HepG2 (cell line): ENCODE measurements around the gene PIK3CA. TPM values are rescaled to one million over a fixed set of nuclear protein-coding genes. Genes with fewer than 3 reads are reported as not detected.

ENCODE experiments used
- ATAC-seq: fragments of 200-7000 bp; cut with Tn5 transposase; 3 replicates; pipeline ENCODE4 v1.9.1; 2020; ENCODE audit warnings: mild to moderate bottlenecking, moderate library complexity
- BruUV-seq: library from RNA; stranded (reverse); fragments of 400-500 nt; replicated peaks from 2 replicates; lab custom pipeline; 2021; lab: Mats Ljungman, UMichigan
- CTCF ChIA-PET: fragments of 300-600 bp; formaldehyde crosslinking; extraction: SDS; loops from one replicate; lab custom pipeline; 2021; ENCODE audit warnings: low total read pairs, inconsistent platforms, low intra/inter-chr PET ratio; lab: Yijun Ruan, JAX
- POLR2A ChIA-PET: fragments of 350-600 bp; sonication (Branson Sonifier 250); formaldehyde crosslinking; loops from one replicate; lab custom pipeline; 2020; ENCODE audit warnings: antibody characterized with exemption, inconsistent platforms; lab: Yijun Ruan, JAX
- DNase-seq: peaks from one replicate; pipeline ENCODE4 v3.0.0-alpha.2; 2015; ENCODE audit warnings: low spot score
- FAIRE-seq: peaks from 3 replicates; lab custom pipeline; 2011; peaks lifted over from hg19 to GRCh38; lab: Jason Lieb, UNC
- H2AFZ ChIP-seq: one replicate; pipeline ENCODE4 v1.6.1; 2011; ENCODE audit warnings: low read length, inconsistent platforms
- H3K27ac ChIP-seq: fragments of 300-600 bp; 3 replicates; pipeline ENCODE4 v1.8.0; 2011; ENCODE audit warnings: mixed run types, mild to moderate bottlenecking, mixed read lengths, low read length, inconsistent platforms; ENCODE audit not compliant: insufficient read depth; ENCODE audit errors: extremely low read length
- H3K27me3 ChIP-seq, 2 experiments: fragments of 200-600 bp in 1 of 2; 2 replicates in 1 of 2; 3 replicates in 1 of 2; pipeline versions ENCODE4 v1.6.0 to v1.8.0; 2011; ENCODE audit warnings: low read length in 2 of 2, mild to moderate bottlenecking in 2 of 2, moderate library complexity in 2 of 2, inconsistent platforms in 1 of 2; ENCODE audit not compliant: insufficient read depth in 2 of 2, control insufficient read depth in 1 of 2
- H3K36me3 ChIP-seq, 2 experiments: fragments of 200-600 bp in 1 of 2; replicated peaks in 1 of 2; 2 replicates in 1 of 2; 3 replicates in 1 of 2; pipeline versions ENCODE4 v1.5.1 to v1.8.0; 2011; ENCODE audit warnings: low read length in 2 of 2, inconsistent platforms in 1 of 2; ENCODE audit not compliant: insufficient read depth in 2 of 2, control insufficient read depth in 1 of 2
- H3K4me1 ChIP-seq: 2 replicates; pipeline ENCODE4 v1.5.1; 2012; ENCODE audit warnings: low read length, inconsistent platforms; ENCODE audit not compliant: insufficient read depth
- H3K4me2 ChIP-seq: 2 replicates; pipeline ENCODE4 v1.6.0; 2011; ENCODE audit warnings: low read depth, low read length, inconsistent platforms
- H3K4me3 ChIP-seq, 3 experiments: fragments of 200-600 bp in 1 of 3; sonication (generic), shearing (Covaris generic) in 1 of 3; replicated peaks in 1 of 3; 2 replicates each; pipeline ENCODE4 v1.5.1; 2011 to 2016; ENCODE audit warnings: low read length in 3 of 3, inconsistent platforms in 2 of 3, low read depth in 2 of 3, mild to moderate bottlenecking in 2 of 3, control low read depth in 1 of 3, mixed read lengths in 1 of 3; ENCODE audit not compliant: insufficient read depth in 1 of 3
- H3K79me2 ChIP-seq: one replicate; pipeline ENCODE4 v1.6.1; 2011; ENCODE audit warnings: low read length, inconsistent platforms; ENCODE audit not compliant: insufficient read depth
- H3K9ac ChIP-seq: 2 replicates; pipeline ENCODE4 v1.6.0; 2011; ENCODE audit warnings: mild to moderate bottlenecking, low read depth, low read length, inconsistent platforms; ENCODE audit not compliant: insufficient read depth
- H3K9me3 ChIP-seq: 2 replicates; pipeline ENCODE4 v1.5.1; 2012; ENCODE audit warnings: mild to moderate bottlenecking, low read length
- H4K20me1 ChIP-seq: 2 replicates; pipeline ENCODE4 v1.6.0; 2011; ENCODE audit warnings: inconsistent platforms, mild to moderate bottlenecking, low read length, moderate library complexity; ENCODE audit not compliant: insufficient read depth
- FOXJ3 ChIP-seq: sonication (generic); formaldehyde crosslinking; IDR thresholded peaks from 2 replicates; pipeline ENCODE4 v1.4.0; 2020; ENCODE audit warnings: missing genetic modification reagents, mild to moderate bottlenecking, borderline replicate concordance
- ZHX2 ChIP-seq, 2 experiments: sonication (generic) in 1 of 2; formaldehyde crosslinking in 1 of 2; IDR thresholded peaks; 2 replicates each; pipeline versions ENCODE4 v1.6.1 to v1.9.0; 2014 to 2022; ENCODE audit warnings: antibody characterized with exemption in 1 of 2, borderline replicate concordance in 1 of 2, inconsistent platforms in 1 of 2, low read depth in 1 of 2, missing genetic modification reagents in 1 of 2
- ZNF44 ChIP-seq: sonication (generic); formaldehyde crosslinking; IDR thresholded peaks from 2 replicates; pipeline ENCODE4 v1.5.1; 2020; ENCODE audit warnings: mild to moderate bottlenecking, missing genetic modification reagents
- ZNF607 ChIP-seq: sonication (generic); formaldehyde crosslinking; IDR thresholded peaks from 2 replicates; pipeline ENCODE4 v1.5.1; 2020; ENCODE audit warnings: missing genetic modification reagents, mild to moderate bottlenecking, borderline replicate concordance
- ZNF7 ChIP-seq: IDR thresholded peaks from 2 replicates; pipeline ENCODE4 v1.6.1; 2016; ENCODE audit warnings: missing biosample characterization, missing genetic modification reagents
- ZNF780A ChIP-seq: sonication (generic); formaldehyde crosslinking; IDR thresholded peaks from 2 replicates; pipeline ENCODE4 v1.8.0; 2022; ENCODE audit warnings: mild to moderate bottlenecking, missing genetic modification reagents, moderate library complexity
- WGBS: methylation state at CpG from one replicate; pipeline ENCODE4 v1.1.6; 2017; ENCODE audit warnings: low lambda C conversion rate; 5-methylcytosine and 5-hydroxymethylcytosine counted together
- in situ Hi-C: cut with HindIII; loops from 2 replicates; pipeline ENCODE4 v1.10.0; 2017; ENCODE audit warnings: low pct_unique_long_range_greater_than_20kb; ENCODE audit not compliant: extremely low pct_ligation_motif_present
- intact Hi-C: fragments of 100-400 bp; cut with micrococcal nuclease; formaldehyde crosslinking; loops from one replicate; pipeline ENCODE4 v1.10.0; 2022; ENCODE audit not compliant: unreplicated experiment
- polyA plus RNA-seq, 8 experiments: library from polyadenylated mRNA; depleted of rRNA in 3 of 8; stranded (reverse) in 7 of 8; unstranded in 1 of 8; fragments of >200 nt; fragmentation: Illumina TruSeq in 4 of 8; extraction: Trizol in 4 of 8; gene quantifications; 2 replicates each; pipeline versions ENCODE4 v1.2.1 to v1.2.3, GENCODE V29; 2011 to 2016; ENCODE audit warnings: low read depth in 4 of 8, missing spikeins in 1 of 8, mixed read lengths in 1 of 8; ENCODE audit not compliant: insufficient read depth in 1 of 8
- total RNA-seq, 5 experiments: library from RNA; depleted of rRNA; stranded (reverse); fragments of >200 nt; fragmentation: Illumina TruSeq; extraction: Trizol; gene quantifications; 2 replicates each; pipeline ENCODE4 v1.2.3, GENCODE V29; 2016; ENCODE audit warnings: low read depth in 1 of 5

Gene PIK3CA
- total and polyA plus RNA-seq, 2 of the 13 experiments (the other 11 are each of a cell fraction or from before 2014, with no cell fraction given): 5.7 to 11.4 TPM

- TF ChIP-seq ZHX2 (IDR thresholded peaks at IDR 0.05; ENCODE audit: low read depth): no peak
- TF ChIP-seq ZHX2 (CRISPR knock-in tag; IDR thresholded peaks at IDR 0.05; ENCODE audit: borderline replicate concordance): no peak
- no peak for TF ChIP-seq ZNF607 (CRISPR knock-in tag)
- peak; percentile 59; the same call in 1 of the 2 replicates for TF ChIP-seq ZNF7 (CRISPR knock-in tag)
Observed at GRCh38 chr3:179181021-179181472, 32.9 kb downstream of the PIK3CA start (continued).

DNA sequence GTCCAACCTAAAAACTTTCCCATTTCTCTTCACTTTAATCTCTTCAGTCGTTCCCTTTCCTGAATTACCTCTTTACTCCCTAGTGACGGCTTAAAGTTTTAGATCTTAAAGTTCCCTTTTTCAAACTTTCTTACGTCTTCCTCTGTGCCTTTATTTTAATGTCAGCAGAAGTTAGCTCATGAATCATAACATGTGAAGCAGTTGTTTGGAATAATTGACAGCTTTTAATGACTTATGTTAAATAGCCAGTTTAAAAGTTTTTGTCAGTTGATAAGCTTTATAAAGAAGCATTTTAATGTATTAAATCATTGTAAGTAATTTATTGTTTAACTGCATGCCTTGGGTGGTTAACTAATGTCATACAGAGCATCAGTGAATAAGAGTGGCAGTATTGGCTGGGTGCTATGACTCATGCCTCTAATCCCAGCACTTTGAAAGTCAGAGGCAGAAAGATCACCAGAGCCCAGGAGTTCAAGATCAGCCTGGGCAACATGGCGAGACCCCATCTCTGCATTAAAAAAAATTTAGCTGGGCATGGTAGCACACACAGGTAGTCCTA is 33.9 kb downstream of the PIK3CA start:
- no peak overlapping the region for H2AFZ ChIP-seq
- H3K9ac ChIP-seq: no peak overlapping the region
- ChIA-PET POLR2A (no interaction called here), CTCF (no interaction called here)
- FAIRE-seq (no peak), DNase-seq (no peak), ATAC-seq (no peak)
- H3K36me3 ChIP-seq: no peaks in the 10 kb centered on the region
- TF ChIP-seq ZNF44 (CRISPR knock-in tag) (no peak), ZNF780A (CRISPR knock-in tag) (no peak), FOXJ3 (no peak)
- H3K79me2 ChIP-seq: peaks cover 19% of the 10 kb centered on the region
- H3K4me3 ChIP-seq: no peak overlapping the region
- no peaks in the 10 kb centered on the region for H3K4me1 ChIP-seq
- H3K27ac ChIP-seq: no peak overlapping the region
- no TSS peak for BruUV-seq
- WGBS: 92% methylated on average over 4 of the region's 4 CpGs
- in situ Hi-C loops (no loop called here), intact Hi-C loops (no loop called here)
- H3K27me3 ChIP-seq: no peaks in the 10 kb centered on the region
- H4K20me1 ChIP-seq: 0 out of 2 replicates have a peak, but pooled peaks cover 8% of the 10 kb centered on the region
- no peak overlapping the region for H3K4me2 ChIP-seq
- no peaks in the 10 kb centered on the region for H3K9me3 ChIP-seq
